ENCODE results near the gene FCRL3.
A peak's percentile ranks its signal among the peaks of the same experiment; 100 is the strongest.
"Not testable (repeated sequence)": the region's sequence is repeated elsewhere in the genome, so short reads cannot be mapped to it uniquely, and the experiment has no call there.

FCRL3 gene

GRCh38 chr1:157700732-157701131 is at the start of gene FCRL3:
TSS of gene FCRL3 (minus strand) at chr1:157700769. CDS start at chr1:157700489, 280 bp downstream.
- no peak for DNase-seq

DNA sequence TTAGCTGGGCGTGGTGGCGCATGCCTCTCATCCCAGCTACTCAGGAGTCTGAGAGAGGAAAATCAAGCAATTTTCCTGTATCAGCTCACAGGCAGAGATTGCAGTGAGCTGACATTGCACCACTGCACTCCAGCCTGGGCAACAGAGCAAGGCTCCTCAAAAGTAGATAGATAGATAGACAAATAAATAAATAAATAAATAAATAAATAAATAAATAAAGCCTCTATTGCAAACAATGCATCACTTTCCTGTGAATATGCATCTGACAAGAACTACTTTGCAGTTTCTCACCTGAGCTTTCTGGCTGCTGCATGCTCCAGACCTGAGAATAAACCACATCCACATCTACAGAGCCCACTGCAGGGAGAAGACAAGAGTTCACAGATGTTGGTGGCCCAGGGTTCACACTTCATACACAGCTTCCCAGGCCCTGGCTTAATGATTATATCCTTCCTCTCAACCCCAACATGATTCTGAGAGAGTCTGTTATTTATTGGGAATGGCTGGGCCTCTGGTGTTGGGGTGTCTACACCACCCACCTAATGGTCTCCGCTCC is 47.8 kb upstream of the FCRL3 start:
- no peak for DNase-seq

GRCh38 chr1:157739229-157739901 is 38.8 kb upstream of the FCRL3 start:
- no peak for DNase-seq

GRCh38 chr1:157735991-157736390 is 35.4 kb upstream of the FCRL3 start:
- not testable (repeated sequence) for DNase-seq

DNA sequence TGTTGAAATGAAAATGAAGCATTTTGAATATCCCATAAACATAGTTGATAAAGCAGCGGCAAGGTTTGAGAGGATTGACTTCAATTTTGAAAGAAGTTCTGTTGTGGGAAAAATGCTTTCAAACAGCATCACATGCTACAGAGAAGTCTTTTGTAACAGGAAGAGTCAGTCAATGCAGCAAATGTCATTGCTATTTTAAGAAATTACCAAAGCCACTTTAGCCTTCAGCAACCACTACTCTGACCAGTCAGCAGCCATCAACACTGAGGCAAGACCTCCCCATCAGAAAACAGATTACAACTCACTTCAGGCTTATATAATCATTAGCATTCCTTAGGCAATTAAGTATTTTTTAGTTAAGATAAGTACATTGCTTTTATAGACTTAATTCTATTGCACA is 33.8 kb upstream of the FCRL3 start:
- DNase-seq, result no peak

DNA sequence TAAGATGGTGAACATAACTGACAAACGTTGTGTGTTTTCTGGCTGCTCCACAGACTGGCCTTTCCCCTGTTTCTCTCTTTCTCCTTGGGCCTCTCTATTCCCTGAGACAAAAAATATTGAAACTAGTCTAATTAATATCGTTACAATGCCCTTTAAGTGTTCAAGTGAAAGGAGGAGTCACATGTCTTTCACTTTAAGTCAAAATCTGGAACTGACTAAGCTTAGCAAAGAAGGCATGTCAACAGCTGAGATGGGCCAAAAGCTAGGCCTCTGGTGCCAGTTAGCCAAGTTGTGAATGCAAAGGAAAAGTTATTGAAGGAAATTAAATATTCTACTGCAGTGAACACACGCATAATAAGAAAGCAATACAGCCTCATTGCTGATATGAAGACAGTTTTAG is 32.2 kb upstream of the FCRL3 start:
- DNase-seq, result no peak

DNA sequence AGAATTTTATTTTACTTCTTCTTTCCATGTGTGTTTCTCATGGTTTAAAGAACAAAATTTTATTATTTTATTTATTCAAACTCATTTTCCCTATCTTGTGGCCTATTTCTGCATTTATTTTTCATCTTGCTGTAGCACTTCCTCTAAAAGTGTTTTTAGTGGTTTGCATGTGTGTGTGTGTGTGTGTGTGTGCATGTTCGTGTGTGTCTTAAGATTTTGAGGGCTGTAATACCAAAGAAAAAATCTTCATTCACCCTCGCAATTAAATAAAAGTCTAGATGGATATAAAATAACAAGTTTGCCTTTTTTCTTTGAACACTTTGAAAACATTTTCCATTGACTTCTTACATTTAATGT is 24.6 kb upstream of the FCRL3 start:
- DNase-seq, result no peak

GRCh38 chr1:157724537-157725220 is 24.1 kb upstream of the FCRL3 start:
- DNase-seq, result no peak

- DNase-seq, result no peak
Measured at GRCh38 chr1:157723157-157723556, 22.6 kb upstream of the FCRL3 start.

- DNase-seq, result no peak
Measured at GRCh38 chr1:157721985-157722384, 21.4 kb upstream of the FCRL3 start.

DNA sequence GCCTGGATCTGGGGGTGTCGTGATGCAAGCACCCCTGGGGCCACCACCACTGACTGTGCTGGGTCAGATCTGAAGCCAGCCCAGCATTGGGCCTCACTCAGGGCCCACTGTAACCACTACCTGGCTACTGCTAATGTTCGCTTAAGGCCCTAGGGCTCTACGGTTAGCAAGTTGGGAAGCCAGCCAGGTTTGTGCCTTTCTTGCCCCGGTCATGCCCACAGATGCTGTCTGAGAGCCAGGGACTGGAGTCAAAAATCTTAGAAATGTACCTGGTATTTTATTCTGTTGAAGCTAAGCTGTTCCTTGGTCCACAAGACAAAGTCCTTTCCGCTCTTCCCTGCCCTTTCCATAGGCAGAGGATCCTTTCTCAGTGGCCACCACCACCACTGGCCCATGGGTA is 15.2 kb upstream of the FCRL3 start:
- DNase-seq, result no peak

GRCh38 chr1:157711802-157712201 is 11.2 kb upstream of the FCRL3 start:
- no peak for DNase-seq

DNA sequence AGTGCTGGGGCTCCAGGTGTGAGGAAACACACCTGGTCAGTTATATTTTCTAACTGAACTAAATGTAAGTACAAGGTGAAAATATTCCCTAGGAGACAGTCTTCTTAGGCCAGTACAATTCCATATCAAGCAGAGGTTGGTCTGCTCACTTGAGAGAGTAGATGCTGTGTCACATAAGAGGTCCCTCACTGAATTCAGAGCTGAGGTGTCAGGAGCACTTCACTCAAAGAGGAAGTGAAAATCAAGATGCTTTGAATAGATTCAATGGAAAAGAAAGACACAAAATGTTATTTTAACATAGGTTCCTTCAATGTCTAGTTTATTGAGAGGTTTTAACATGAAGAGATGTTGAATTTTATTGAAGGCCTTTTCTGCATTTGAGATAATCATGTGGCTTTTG is 4.3 kb upstream of the FCRL3 start:
- no peak for DNase-seq

DNA sequence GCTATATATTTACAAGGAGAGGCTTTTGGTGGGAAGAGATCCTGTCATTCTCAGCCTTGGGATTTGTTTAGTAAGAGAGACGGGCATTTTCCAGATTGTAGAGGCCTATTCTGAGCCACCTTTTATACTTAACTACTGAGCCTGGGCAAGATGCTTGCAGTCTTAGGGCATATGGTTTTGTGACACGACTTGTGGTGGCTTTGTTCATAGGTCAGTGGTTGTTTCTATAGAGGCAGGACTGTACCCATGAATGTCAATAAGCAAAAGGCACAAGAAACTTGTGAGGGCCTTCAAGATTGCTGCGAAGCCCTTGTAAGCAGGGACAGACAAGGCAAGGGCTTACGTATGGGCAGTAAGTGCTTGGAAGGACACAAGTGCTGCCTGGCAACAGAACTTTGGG is 3.4 kb upstream of the FCRL3 start:
- DNase-seq, result no peak

- DNase-seq, result no peak
Measured at GRCh38 chr1:157702308-157702825, 1.8 kb upstream of the FCRL3 start.

DNA sequence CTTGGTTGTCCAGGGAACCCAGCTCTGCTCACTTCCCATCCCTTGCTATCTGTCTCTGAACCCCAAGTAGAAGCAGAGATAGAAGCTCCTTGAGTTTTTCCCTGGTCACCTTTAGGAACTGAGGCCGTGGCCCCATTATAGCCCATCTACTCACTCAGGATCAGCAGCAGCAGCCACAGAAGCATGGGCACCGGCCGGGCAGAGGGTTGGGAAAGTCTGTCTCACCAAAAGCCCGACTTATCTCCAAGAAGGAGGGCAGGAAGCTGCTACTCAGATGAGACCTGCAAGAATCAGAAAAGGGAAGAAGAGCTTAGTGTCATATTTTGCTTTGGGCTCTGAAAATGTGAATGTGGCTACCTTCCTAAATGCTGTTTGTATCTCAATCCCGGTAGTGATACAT is 264 bp downstream of the FCRL3 start:
- no peak for DNase-seq

GRCh38 chr1:157697781-157698569 is 2.6 kb downstream of the FCRL3 start:
- DNase-seq, result no peak

DNA sequence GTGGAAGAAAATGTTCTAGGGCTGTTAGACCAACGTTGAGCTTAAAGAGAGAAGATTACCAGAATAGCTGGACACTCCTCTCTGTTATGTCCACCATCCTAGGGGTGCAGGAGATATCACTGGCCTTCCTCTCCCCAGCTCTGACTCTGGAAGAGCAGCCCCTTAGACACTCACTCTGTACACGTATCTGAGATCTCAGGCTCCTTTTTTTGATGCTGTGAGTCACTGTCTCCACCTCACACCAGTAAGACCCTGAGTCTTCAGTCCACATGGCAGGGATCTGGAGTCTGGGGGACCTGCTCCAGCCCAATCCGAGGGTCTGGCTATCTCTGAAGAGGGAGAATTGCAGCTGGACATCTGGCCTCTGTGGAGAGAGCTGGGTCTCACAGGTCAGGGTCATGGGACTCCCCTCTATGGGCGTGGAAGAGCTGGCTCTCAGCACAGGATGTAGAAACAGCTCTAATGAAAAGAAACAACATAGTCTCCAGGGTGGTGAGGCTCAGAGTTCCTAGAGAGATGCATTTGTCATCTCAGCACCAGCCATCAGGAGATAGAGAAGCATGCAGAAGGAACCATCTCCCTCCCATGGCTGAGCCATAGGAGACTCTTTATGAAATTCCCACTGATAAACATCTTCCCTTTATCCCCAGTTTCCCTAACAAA is 3.5 kb downstream of the FCRL3 start:
- no peak for DNase-seq

DNA sequence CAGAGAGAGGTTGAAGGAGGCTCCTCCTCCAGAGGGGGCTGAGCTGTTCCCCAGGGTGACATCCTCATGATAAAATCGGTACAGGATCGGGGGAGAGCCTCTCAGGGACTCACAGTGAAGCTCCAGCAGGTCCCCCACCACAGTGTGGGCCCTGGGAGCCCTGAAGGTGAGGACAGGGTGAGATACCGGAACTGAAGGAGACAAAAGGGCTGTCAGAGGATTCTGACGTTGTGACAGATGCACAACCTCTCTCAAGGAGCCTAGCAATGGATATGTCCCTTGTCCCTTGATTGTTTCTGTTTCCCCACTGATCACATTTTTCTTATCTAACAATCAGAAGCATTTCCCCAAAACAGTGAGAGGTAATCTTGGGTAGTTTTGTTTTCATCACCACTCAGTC is 5.2 kb downstream of the FCRL3 start:
- no peak for DNase-seq

GRCh38 chr1:157691285-157691920 is 9.2 kb downstream of the FCRL3 start:
- peak in 1 of 2 experiments; percentile 6 for DNase-seq

DNA sequence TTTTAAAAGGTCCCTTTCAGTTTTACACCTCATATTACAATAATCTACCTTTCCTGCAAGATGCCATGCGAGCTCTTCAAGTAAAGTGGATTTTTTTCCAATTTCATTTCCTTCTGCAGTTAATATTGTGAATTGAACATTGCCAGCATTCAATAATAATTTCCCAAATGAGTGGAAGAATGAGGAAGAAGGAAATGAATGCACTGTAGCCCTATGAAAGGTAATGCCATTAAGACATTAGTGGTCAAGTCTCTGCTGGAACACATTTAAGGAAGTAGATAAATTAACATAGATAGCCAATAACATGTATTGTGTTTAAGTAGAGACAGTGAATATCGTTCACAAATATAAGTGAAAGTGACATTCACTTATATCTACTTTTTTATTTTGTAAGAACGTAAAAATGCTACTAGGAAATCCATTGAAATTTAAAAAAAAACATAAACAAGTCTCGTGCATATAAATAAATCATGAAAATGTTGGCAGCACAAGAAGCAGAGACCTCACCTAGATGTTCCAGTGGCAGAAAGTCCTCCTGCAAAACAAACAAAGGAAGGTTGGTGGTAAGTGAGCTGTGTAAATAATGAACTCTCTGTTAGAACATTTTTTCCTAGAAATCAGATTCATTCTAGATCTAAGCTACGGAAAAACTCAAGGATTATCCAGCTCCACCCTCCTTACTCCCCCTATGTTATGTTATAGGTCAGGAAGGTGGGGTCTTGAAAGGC is 17.7 kb downstream of the FCRL3 start:
- DNase-seq, result no peak

GRCh38 chr1:157678721-157679120 is 21.8 kb downstream of the FCRL3 start:
- no peak for DNase-seq

Data from SW 1271 (cell line).